Measurements from ENCODE around the gene LCN6. TPM values are rescaled to one million over a fixed set of nuclear protein-coding genes. Genes with fewer than 3 reads are reported as not detected.

LCN6 gene
- total and polyA plus RNA-seq, 11 donors, result 0.81 to 101 (median 18.4) TPM

DNA sequence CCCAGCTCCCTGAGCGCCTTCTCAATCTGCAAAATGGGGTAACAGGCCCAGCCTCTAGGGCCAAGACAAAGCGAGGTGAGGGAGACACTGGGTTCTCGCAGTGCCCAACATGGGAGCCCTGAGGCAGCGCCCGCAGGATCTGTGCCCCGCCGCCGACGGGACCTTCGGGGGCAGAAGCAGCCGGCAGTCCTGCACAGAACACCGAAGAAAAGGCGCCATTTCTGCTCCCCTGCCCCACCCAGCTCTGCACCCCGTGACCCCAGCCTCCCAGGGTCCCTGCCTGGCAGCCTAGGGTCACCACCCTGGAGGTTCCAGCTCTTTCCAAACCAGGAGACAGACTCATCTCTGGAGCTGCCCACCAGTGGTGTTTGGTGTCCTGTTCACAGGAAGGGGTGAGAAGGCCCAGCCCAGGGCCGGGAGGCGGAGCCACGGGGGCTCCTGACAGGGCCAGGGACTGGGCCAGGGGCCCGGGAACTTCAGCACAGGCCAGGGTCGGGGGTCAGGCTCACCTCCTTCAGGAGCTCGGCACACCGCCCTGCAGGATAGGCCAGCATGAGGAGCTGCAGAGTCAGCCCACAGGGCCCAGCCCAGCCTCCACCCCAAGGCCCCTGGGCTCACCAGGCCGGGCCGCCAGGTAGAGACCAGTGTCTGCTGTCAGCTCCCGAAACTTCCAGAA lies 6.4 kb upstream of the LCN6 start:
- DNase-seq (peak in 2 of 5 donors; percentile 12 to 49), ATAC-seq (no peak)
- intact Hi-C loops (cut with DNase I), result no loop called here
- TF ChIP-seq POLR2A (IDR thresholded peaks at IDR 0.05), result no peak
- TF ChIP-seq, protein P1, sequence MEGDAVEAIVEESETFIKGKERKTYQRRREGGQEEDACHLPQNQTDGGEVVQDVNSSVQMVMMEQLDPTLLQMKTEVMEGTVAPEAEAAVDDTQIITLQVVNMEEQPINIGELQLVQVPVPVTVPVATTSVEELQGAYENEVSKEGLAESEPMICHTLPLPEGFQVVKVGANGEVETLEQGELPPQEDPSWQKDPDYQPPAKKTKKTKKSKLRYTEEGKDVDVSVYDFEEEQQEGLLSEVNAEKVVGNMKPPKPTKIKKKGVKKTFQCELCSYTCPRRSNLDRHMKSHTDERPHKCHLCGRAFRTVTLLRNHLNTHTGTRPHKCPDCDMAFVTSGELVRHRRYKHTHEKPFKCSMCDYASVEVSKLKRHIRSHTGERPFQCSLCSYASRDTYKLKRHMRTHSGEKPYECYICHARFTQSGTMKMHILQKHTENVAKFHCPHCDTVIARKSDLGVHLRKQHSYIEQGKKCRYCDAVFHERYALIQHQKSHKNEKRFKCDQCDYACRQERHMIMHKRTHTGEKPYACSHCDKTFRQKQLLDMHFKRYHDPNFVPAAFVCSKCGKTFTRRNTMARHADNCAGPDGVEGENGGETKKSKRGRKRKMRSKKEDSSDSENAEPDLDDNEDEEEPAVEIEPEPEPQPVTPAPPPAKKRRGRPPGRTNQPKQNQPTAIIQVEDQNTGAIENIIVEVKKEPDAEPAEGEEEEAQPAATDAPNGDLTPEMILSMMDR (IDR thresholded peaks at IDR 0.05), result no peak
- Histone ChIP-seq H3K36me3 (no peaks in the 10 kb centered on the region), H3K27ac (no peak overlapping the region), H3K4me3 (no peak overlapping the region), H3K9me3 (peaks cover 0 to 18% (median 0%) of the 10 kb centered on the region in 12 donors), H3K4me1 (peaks cover 0 to 10% (median 3%) of the 10 kb centered on the region in 12 donors), H3K27me3 (no peaks in the 10 kb centered on the region)
- WGBS, 4 donors, result 81 to 95% (median 84%) methylated on average over 17 to 24 of the region's 24 CpGs

DNA sequence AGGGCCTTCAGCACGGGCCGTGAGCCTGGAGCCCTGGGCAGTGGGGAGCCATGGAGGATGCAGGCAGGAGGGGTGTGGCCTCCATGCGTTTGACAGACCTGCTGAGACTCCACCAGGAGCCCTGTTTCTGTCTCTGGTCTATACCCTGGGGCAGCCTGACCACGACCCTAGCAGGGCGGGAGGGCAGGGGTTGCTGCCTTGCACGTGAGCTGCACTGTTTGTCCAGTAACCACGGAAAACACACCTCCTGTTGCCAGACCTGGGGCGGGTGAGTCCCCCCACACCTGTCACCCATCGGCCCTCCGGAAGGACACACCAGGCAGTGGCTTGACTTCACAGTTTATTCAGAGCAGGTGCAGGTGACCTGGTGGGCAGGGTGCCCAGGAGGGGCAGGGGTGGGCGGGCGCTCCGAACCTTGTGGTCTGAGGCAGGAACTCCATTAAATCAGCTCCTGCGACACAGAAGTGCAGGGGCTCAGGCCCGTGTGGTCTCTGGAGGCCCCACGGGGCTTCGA lies 5.8 kb upstream of the LCN6 start:
- intact Hi-C loops (cut with DNase I), result no loop called here
- DNase-seq (peak in 2 of 5 donors; percentile 18 to 40), ATAC-seq (no peak)
- Histone ChIP-seq H3K4me3 (no peak overlapping the region), H3K4me1 (peaks cover 0 to 16% (median 8%) of the 10 kb centered on the region in 12 donors), H3K27ac (no peak overlapping the region), H3K36me3 (no peaks in the 10 kb centered on the region), H3K27me3 (no peaks in the 10 kb centered on the region), H3K9me3 (peaks cover 0 to 18% (median 0%) of the 10 kb centered on the region in 12 donors)
- WGBS, 4 donors, result 70 to 91% (median 82%) methylated on average over 9 to 17 of the region's 17 CpGs
- no peak for TF ChIP-seq POLR2A (IDR thresholded peaks at IDR 0.05)
- TF ChIP-seq, protein P1 (IDR thresholded peaks at IDR 0.05), result no peak

DNA sequence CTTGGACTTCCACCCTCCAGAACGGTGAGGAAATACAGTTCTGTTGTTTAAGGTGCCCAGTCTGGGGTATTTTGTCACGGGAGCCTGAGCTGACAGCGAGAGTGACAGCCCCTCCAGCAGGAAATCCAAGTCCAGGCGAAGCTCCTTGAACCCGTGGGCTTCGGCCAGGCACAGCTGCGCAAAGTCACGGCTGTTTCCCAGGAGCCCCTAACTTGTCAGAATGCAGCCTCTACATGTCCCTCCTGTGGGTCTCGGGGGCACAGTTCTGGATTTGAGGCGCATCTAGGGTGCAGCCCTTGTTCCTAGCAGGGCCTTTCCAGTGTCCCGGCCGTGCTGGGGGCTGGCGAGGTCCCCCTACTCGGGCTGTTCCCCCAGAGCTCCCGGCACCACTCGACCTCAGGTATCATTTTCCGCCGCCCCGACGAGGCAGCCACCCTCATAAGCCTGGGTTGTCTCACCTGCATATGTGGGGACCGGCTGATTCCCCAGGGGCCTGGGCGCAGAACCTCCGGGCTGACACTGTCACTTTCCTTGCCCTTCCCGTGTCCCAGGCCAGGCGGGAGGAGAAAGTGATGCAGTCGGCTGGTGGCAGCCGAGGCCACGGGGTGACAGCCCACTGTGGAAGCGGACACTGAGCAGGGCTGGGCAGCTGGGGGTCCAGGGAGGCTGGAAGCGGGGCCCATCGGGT lies 5.2 kb upstream of the LCN6 start:
- no peak for ATAC-seq
- Histone ChIP-seq H3K27ac (no peak overlapping the region), H3K9me3 (peaks cover 0 to 18% (median 0%) of the 10 kb centered on the region in 12 donors), H3K27me3 (no peaks in the 10 kb centered on the region), H3K4me3 (no peak overlapping the region), H3K36me3 (no peaks in the 10 kb centered on the region), H3K4me1 (peaks cover 0 to 22% (median 13%) of the 10 kb centered on the region in 12 donors)
- peak in 2 of 5 donors; percentile 17 to 51 for DNase-seq
- TF ChIP-seq, protein P1 (IDR thresholded peaks at IDR 0.05), result no peak
- TF ChIP-seq POLR2A (IDR thresholded peaks at IDR 0.05), result no peak
- 85 to 91% (median 87%) methylated on average over 25 to 31 of the region's 31 CpGs for WGBS, 4 donors
- intact Hi-C loops (cut with DNase I), result no loop called here

DNA sequence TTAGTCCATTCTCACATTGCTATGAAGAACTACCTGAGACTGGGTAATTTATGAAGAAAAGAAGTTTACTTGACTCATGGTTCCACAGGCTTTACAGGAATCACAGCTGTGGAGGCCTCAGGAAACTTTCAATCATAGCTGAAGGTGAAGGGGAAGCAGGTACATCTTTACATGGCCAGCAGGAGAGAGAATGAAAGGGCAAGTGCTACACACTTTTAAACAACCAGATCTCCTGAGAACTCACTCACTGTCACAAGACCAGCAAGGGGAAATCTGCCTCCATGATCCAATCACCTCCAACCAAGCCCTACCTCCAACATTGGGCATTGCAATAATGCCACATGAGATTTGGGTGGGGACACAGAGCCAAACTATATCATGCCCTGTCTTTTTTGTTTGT lies 3.5 kb upstream of the LCN6 start:
- no peaks in the 10 kb centered on the region for H3K27me3 ChIP-seq
- H3K4me1 ChIP-seq, result peaks cover 0 to 30% (median 18%) of the 10 kb centered on the region in 12 donors
- DNase-seq, result peak in 1 of 5 donors; percentile 5
- no peaks in the 10 kb centered on the region for H3K36me3 ChIP-seq
- H3K4me3 ChIP-seq, result no peak overlapping the region
- H3K9me3 ChIP-seq, result peaks cover 0 to 18% (median 0%) of the 10 kb centered on the region in 12 donors
- no peak overlapping the region for H3K27ac ChIP-seq
- TF ChIP-seq, protein P1 (IDR thresholded peaks at IDR 0.05), result no peak
- TF ChIP-seq POLR2A (IDR thresholded peaks at IDR 0.05), result no peak
- no peak for ATAC-seq
- intact Hi-C loops (cut with DNase I), result no loop called here
